IPS DF 6.9 (cell line): Measurements from ENCODE around the gene NTM.
A peak's percentile ranks its signal among the peaks of the same experiment; 100 is the strongest.

ENCODE experiments used
- DNase-seq: peaks from one replicate; pipeline ENCODE4 v3.0.0-alpha.2; 2013; ENCODE audit warnings: low read depth, low spot score
- H3K27ac ChIP-seq: one replicate; pipeline ENCODE4 v1.5.1; 2013; ENCODE audit warnings: low read length, control low read depth
- H3K27me3 ChIP-seq: 2 replicates; pipeline ENCODE4 v1.6.1; 2013; ENCODE audit warnings: mild to moderate bottlenecking, low read length; ENCODE audit not compliant: control insufficient read depth, insufficient read depth
- H3K36me3 ChIP-seq: 2 replicates; pipeline ENCODE4 v1.6.1; 2013; ENCODE audit warnings: low read length; ENCODE audit not compliant: control insufficient read depth, insufficient read depth
- H3K4me1 ChIP-seq: 2 replicates; pipeline ENCODE4 v1.6.1; 2013; ENCODE audit warnings: low read length; ENCODE audit not compliant: control insufficient read depth, insufficient read depth
- H3K4me3 ChIP-seq: 2 replicates; pipeline ENCODE4 v1.5.1; 2013; ENCODE audit warnings: mild to moderate bottlenecking, low read length
- H3K9me3 ChIP-seq: 2 replicates; pipeline ENCODE4 v1.6.1; 2013; ENCODE audit warnings: low read length, inconsistent platforms; ENCODE audit not compliant: control insufficient read depth, insufficient read depth
- WGBS: extraction: QIAGEN DNeasy Blood & Tissue Kit; methylation state at CpG from one replicate; pipeline ENCODE4 v1.1.7; 2013; ENCODE audit warnings: mixed read lengths, missing lambda C conversion rate; ENCODE audit not compliant: insufficient read length, insufficient coverage; 5-methylcytosine and 5-hydroxymethylcytosine counted together

Gene NTM

DNA sequence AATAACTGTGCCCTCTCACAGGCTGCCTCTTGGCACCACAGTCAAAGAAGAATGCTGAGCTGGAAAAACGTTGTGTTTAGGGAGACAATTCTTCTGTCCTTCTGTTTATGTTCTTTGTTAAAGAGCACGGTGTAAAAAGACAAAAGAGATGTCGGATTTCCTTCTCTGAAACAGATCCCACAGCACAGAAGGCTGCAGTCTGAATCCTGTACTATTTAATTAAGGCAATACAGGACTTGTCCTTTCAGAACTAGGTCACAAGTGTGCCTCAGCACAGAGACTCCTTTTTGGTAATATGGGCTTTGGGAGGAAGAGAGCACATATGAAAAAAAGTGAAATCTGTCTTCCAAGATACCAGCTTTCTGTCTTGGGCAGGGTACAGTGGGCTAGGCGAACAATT lies 201.2 kb downstream of the NTM start:
- no peak for DNase-seq
- H3K9me3 ChIP-seq, result no peaks in the 10 kb centered on the region
- H3K36me3 ChIP-seq, result no peaks in the 10 kb centered on the region
- no peak overlapping the region for H3K4me3 ChIP-seq
- H3K4me1 ChIP-seq, result no peaks in the 10 kb centered on the region
- no peaks in the 10 kb centered on the region for H3K27me3 ChIP-seq
- H3K27ac ChIP-seq, result no peak overlapping the region
- WGBS, result no CpG with 5 or more reads among the region's 4 CpGs

- WGBS, result no CpG with 5 or more reads among the region's 7 CpGs
- H3K9me3 ChIP-seq, result no peaks in the 10 kb centered on the region
- no peaks in the 10 kb centered on the region for H3K27me3 ChIP-seq
- H3K4me1 ChIP-seq, result no peaks in the 10 kb centered on the region
- H3K4me3 ChIP-seq, result no peak overlapping the region
- no peak for DNase-seq
- no peak overlapping the region for H3K27ac ChIP-seq
- H3K36me3 ChIP-seq, result no peaks in the 10 kb centered on the region
Measured at GRCh38 chr11:131572423-131572822, 202.0 kb downstream of the NTM start.

DNA sequence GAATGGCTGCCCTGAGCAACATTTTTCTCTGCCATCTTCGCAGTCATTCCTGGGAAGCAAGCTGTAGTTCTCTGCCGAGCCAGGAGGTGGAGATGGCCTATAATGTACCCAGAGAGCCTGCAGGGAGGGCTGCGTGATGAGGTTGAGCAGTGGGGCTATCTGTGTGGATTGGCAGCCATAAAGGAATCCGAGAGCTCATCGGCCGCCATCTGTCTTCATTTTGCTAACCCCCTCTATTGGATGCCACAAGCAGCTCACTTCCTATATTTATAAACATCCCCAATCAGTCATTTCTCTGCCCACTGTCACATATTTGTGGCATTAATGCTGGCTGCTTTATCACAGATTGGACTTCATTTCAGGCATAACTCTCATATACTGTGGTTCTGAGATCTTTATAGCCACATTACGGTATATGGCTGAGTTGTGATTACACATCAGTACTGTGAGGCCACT lies 209.5 kb downstream of the NTM start:
- Histone ChIP-seq H3K27ac (no peak overlapping the region), H3K4me1 (peaks cover 2% of the 10 kb centered on the region), H3K9me3 (no peaks in the 10 kb centered on the region), H3K27me3 (no peaks in the 10 kb centered on the region), H3K4me3 (no peak overlapping the region), H3K36me3 (no peaks in the 10 kb centered on the region)
- no CpG with 5 or more reads among the region's 7 CpGs for WGBS
- DNase-seq, result no peak

DNA sequence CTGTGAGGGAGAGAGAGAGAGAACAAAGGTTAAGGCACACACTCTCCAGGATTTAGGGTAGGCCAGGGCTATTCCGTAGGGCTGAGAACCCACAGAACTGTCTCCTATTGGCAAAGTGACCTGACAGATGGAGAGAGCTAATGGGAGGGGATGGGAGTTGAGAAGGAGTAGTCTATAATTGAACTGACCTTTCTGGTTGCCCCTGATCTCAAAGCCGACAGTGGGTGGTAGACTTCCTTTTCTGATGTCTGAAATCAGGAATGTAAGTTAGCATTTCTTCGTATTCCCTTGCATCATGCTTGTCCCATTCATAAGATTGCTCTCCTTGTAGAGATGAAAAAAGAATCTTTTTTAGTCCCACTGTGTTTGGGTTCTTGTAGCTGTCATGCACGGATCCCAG lies 210.1 kb downstream of the NTM start:
- H3K36me3 ChIP-seq, result no peaks in the 10 kb centered on the region
- DNase-seq, result no peak
- WGBS, result no CpG with 5 or more reads among the region's 4 CpGs
- H3K4me3 ChIP-seq, result no peak overlapping the region
- H3K27me3 ChIP-seq, result no peaks in the 10 kb centered on the region
- peaks cover 4% of the 10 kb centered on the region for H3K4me1 ChIP-seq
- H3K27ac ChIP-seq, result no peak overlapping the region
- no peaks in the 10 kb centered on the region for H3K9me3 ChIP-seq

DNA sequence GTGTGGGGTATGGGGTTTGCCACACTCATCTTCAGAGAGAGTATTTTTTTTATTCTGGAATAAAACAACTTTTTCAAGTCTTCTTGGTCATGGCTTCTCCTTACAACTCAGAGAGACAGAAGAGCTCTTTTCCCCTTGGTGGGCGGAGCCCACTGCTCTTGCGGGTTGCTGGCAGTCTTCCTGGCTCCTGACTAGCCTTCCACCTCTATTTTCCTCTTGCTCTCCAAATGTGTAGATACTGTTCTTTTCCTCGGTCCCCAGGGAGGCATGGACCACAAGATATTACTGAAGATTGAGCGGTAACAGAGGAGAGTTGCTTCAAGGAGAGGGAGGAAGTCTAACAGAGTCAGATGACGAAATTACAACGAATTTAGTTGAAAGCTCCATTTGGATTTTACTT lies 210.6 kb downstream of the NTM start:
- H3K27ac ChIP-seq, result no peak overlapping the region
- DNase-seq, result no peak
- no peak overlapping the region for H3K4me3 ChIP-seq
- H3K27me3 ChIP-seq, result no peaks in the 10 kb centered on the region
- peaks cover 4% of the 10 kb centered on the region for H3K4me1 ChIP-seq
- no peaks in the 10 kb centered on the region for H3K9me3 ChIP-seq
- 100% methylated on average over 2 of the region's 6 CpGs for WGBS
- H3K36me3 ChIP-seq, result no peaks in the 10 kb centered on the region

DNA sequence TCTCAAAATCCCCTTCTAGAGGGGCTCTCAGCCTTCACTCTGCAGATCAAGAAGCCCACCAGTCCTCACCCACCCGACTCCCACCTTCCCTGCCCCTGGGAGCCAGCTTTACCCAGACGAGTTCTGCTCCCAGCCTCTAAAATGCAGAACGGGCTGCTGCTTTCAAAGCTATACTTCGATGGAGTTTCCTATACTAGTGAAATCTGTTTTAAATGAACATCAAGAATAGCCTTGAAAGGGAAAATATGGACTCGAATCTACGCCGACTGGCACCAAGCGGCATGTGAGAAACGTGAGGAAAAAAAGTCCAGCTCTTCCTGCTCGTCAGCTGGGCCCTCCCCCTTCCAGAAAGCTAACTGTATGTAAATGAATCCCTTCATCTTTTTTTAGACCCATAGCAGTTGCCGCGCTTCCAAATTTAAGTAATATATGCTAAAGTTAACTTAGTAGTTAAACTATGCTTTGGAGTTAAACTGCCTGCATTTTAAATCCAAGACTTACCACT lies 211.7 kb downstream of the NTM start:
- H3K27me3 ChIP-seq, result no peaks in the 10 kb centered on the region
- no peak overlapping the region for H3K27ac ChIP-seq
- H3K4me3 ChIP-seq, result no peak overlapping the region
- no peaks in the 10 kb centered on the region for H3K9me3 ChIP-seq
- peaks cover 4% of the 10 kb centered on the region for H3K4me1 ChIP-seq
- no peaks in the 10 kb centered on the region for H3K36me3 ChIP-seq
- WGBS, result no CpG with 5 or more reads among the region's 12 CpGs
- DNase-seq, result no peak

DNA sequence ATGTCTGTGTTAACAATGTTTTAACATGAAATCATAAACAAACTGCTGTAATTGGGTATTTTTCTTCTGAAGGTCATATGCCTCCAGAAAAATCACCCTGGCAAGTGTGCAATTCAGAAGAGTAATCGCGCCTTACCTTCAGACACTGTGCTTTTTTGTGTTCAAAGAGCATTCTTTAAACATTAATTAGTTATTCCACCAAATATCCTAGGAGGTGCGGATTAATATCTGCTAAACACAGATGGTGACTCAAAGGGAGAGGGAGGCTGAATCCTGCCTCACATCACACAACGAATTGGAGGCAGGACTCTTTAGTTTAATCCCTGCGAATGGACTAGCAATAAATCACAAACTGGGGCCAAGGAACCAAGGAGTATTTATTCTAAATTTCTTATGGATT lies 213.0 kb downstream of the NTM start:
- Histone ChIP-seq H3K4me1 (peaks cover 4% of the 10 kb centered on the region), H3K4me3 (no peak overlapping the region), H3K9me3 (no peaks in the 10 kb centered on the region), H3K27me3 (no peaks in the 10 kb centered on the region), H3K27ac (no peak overlapping the region), H3K36me3 (no peaks in the 10 kb centered on the region)
- DNase-seq, result no peak
- WGBS, result no CpG with 5 or more reads among the region's 5 CpGs

- no peaks in the 10 kb centered on the region for H3K36me3 ChIP-seq
- H3K27me3 ChIP-seq, result no peaks in the 10 kb centered on the region
- no CpG with 5 or more reads among the region's 6 CpGs for WGBS
- no peaks in the 10 kb centered on the region for H3K9me3 ChIP-seq
- no peak overlapping the region for H3K4me3 ChIP-seq
- H3K4me1 ChIP-seq, result peaks cover 4% of the 10 kb centered on the region
- DNase-seq, result no peak
- no peak overlapping the region for H3K27ac ChIP-seq
Measured at GRCh38 chr11:131583938-131584337, 213.5 kb downstream of the NTM start.

DNA sequence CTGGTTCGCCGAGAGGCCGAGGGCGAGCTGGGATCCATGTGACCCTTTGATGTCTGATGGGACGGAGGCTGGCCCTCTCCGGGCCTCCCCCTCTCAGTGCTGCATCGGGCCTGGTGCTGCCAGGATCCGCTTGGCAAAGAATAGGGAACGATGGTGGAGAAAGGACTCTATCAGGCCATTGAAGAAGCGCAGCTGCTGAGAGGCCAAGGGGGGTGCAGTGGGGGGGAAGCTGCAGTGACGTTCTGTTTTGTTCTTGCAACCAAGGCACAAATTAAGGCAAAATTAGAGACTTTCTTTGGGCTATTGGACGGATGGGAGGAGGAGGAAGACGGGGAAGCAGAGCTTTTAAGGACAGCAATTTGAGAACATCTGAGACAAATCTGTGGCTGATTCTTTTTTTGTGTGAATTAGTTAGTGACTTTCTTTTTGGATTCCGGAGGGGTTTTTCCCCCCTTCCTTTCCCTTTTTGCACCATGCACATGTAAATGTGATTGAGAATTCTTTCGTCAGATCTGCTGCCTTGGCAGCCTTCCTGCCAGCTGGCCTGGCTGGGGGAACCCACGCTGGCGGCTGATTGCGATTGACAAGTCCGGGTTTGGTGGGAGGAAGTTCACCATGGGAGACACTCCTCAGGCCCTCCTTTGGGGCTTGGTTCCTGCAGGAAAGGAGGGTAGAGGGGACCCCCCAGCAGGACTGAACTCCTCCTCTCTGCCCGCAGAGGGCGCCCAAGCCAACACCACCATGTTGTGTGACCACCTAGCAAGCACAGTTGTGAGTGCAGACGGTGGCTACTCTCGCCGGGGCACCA lies 214.6 kb downstream of the NTM start:
- no peak overlapping the region for H3K27ac ChIP-seq
- no peaks in the 10 kb centered on the region for H3K9me3 ChIP-seq
- no peaks in the 10 kb centered on the region for H3K36me3 ChIP-seq
- no peaks in the 10 kb centered on the region for H3K27me3 ChIP-seq
- H3K4me3 ChIP-seq, result no peak overlapping the region
- peak; percentile 35 for DNase-seq
- peaks cover 4% of the 10 kb centered on the region for H3K4me1 ChIP-seq
- WGBS, result no CpG with 5 or more reads among the region's 24 CpGs

DNA sequence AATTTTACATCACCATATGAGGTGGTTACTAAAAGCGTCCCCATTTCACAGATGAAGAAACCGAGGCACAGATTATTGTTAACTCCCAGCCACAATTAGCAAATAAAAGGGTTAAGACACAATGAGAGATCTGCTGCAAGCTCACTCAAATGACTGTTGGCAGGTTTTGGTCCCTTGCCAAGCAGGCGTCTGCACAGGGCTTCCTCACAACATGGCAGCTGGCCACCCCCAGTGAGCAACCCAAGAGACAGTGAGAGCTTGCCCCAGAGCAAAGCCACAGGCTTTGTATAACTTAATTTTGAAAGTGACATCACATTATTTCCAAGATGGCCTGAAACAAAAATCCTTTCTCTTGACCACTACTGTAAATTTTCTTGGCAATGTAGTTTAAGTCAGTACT lies 217.6 kb downstream of the NTM start:
- Histone ChIP-seq H3K27me3 (no peaks in the 10 kb centered on the region), H3K36me3 (no peaks in the 10 kb centered on the region), H3K4me1 (peaks cover 8% of the 10 kb centered on the region), H3K27ac (no peak overlapping the region), H3K4me3 (no peak overlapping the region), H3K9me3 (no peaks in the 10 kb centered on the region)
- WGBS, result no CpG with 5 or more reads among the region's 3 CpGs
- DNase-seq, result no peak

GRCh38 chr11:131591051-131591461 lies 220.6 kb downstream of the NTM start:
- Histone ChIP-seq H3K27ac (no peak overlapping the region), H3K9me3 (no peaks in the 10 kb centered on the region), H3K27me3 (no peaks in the 10 kb centered on the region), H3K4me1 (peaks cover 7% of the 10 kb centered on the region), H3K36me3 (no peaks in the 10 kb centered on the region), H3K4me3 (no peak overlapping the region)
- DNase-seq, result no peak
- no CpG with 5 or more reads among the region's 7 CpGs for WGBS
